GM13977 (cell line): ENCODE measurements around the gene ZSWIM4.
A peak's percentile ranks its signal among the peaks of the same experiment; 100 is the strongest.
"Not testable (repeated sequence)": the region's sequence is repeated elsewhere in the genome, so short reads cannot be mapped to it uniquely, and the experiment has no call there.

Experiments used
- DNase-seq: peaks from one replicate; pipeline ENCODE4 v3.0.0; 2012; ENCODE audit warnings: low spot score
- CTCF ChIP-seq: IDR thresholded peaks from 2 replicates; pipeline ENCODE4 v1.5.1; 2012; ENCODE audit warnings: mild to moderate bottlenecking, control low read depth; ENCODE audit not compliant: insufficient read depth; ENCODE audit errors: extremely low read depth, missing control alignments
- in situ Hi-C: fragments of 300-500 bp; cut with MboI; formaldehyde crosslinking; loops from one replicate; pipeline ENCODE4 v1.12.0; 2022; ENCODE audit warnings: low sequenced_read_pairs, low pct_unique_long_range_greater_than_20kb, mixed read lengths, inconsistent platforms; ENCODE audit not compliant: unreplicated experiment

The ZSWIM4 gene

GRCh38 chr19:13848340-13848677 lies 53.1 kb downstream of the ZSWIM4 start:
- no peak for DNase-seq
- TF ChIP-seq CTCF, result no peak
- in situ Hi-C loops, result no loop called here

GRCh38 chr19:13848798-13849676 lies 53.8 kb downstream of the ZSWIM4 start:
- DNase-seq, result no peak
- in situ Hi-C loops, result no loop called here
- TF ChIP-seq CTCF, result no peak

- no peak for TF ChIP-seq CTCF
- in situ Hi-C loops, result loop anchor here (10.0 kb wide), 1 partner anchor 65 kb away; no protein-coding TSS in a partner anchor
- DNase-seq, result peak; percentile 75
Observed at GRCh38 chr19:13849991-13850909, 55.0 kb downstream of the ZSWIM4 start.

- DNase-seq, result no peak
- in situ Hi-C loops, result loop anchor here (10.0 kb wide), 1 partner anchor 66 kb away; no protein-coding TSS in a partner anchor
Observed at GRCh38 chr19:13850910-13851733, 55.9 kb downstream of the ZSWIM4 start.

GRCh38 chr19:13851734-13852114 lies 56.5 kb downstream of the ZSWIM4 start:
- in situ Hi-C loops, result loop anchor here (10.0 kb wide), 1 partner anchor 67 kb away; no protein-coding TSS in a partner anchor
- DNase-seq, result not testable (repeated sequence)

More at GRCh38 chr19:13850910-13851733, 55.9 kb downstream of the ZSWIM4 start:
- no peak for TF ChIP-seq CTCF

GRCh38 chr19:13852171-13852707 lies 57.0 kb downstream of the ZSWIM4 start:
- not testable (repeated sequence) for DNase-seq

GRCh38 chr19:13856497-13856896 lies 61.3 kb downstream of the ZSWIM4 start:
- DNase-seq, result no peak
- TF ChIP-seq CTCF, result no peak
- in situ Hi-C loops, result loop anchor here (10.0 kb wide), 1 partner anchor 72 kb away; no protein-coding TSS in a partner anchor

More at GRCh38 chr19:13852171-13852707, 57.0 kb downstream of the ZSWIM4 start:
- in situ Hi-C loops, result loop anchor here (10.0 kb wide), 1 partner anchor 67 kb away; no protein-coding TSS in a partner anchor
